HG03159 (cell line): ENCODE results near the gene GDAP2.

Experiments
- ATAC-seq: cut with Tn5 transposase; IDR thresholded peaks from one replicate; pipeline ENCODE4 v1.9.1; 2021; ENCODE audit warnings: mild to moderate bottlenecking, moderate library complexity; ENCODE audit not compliant: unreplicated experiment

The GDAP2 gene

GRCh38 chr1:117843791-117844190, 85.6 kb downstream of the GDAP2 start:
- ATAC-seq: no peak

- no peak for ATAC-seq
Measured at GRCh38 chr1:117842408-117843170, 86.8 kb downstream of the GDAP2 start.

GRCh38 chr1:117841117-117841650, 88.2 kb downstream of the GDAP2 start:
- no peak for ATAC-seq

- no peak for ATAC-seq
Measured at GRCh38 chr1:117838911-117839310, 90.5 kb downstream of the GDAP2 start.

GRCh38 chr1:117836069-117836468, 93.4 kb downstream of the GDAP2 start:
- ATAC-seq: no peak

GRCh38 chr1:117834416-117834815, 95.0 kb downstream of the GDAP2 start:
- no peak for ATAC-seq

- ATAC-seq: no peak
Measured at GRCh38 chr1:117832453-117832852, 97.0 kb downstream of the GDAP2 start.

GRCh38 chr1:117830222-117830621, 99.2 kb downstream of the GDAP2 start:
- ATAC-seq: no peak

- ATAC-seq: no peak
Measured at GRCh38 chr1:117828201-117828600, 101.2 kb downstream of the GDAP2 start.

GRCh38 chr1:117826540-117827078, 102.8 kb downstream of the GDAP2 start:
- no peak for ATAC-seq

GRCh38 chr1:117826119-117826518, 103.3 kb downstream of the GDAP2 start:
- no peak for ATAC-seq

- no peak for ATAC-seq
Measured at GRCh38 chr1:117825414-117825813, 104.0 kb downstream of the GDAP2 start.

GRCh38 chr1:117824616-117825015, 104.8 kb downstream of the GDAP2 start:
- no peak for ATAC-seq

- ATAC-seq: no peak
Measured at GRCh38 chr1:117821774-117822482, 107.5 kb downstream of the GDAP2 start.

- no peak for ATAC-seq
Measured at GRCh38 chr1:117821382-117821755, 108.1 kb downstream of the GDAP2 start.

GRCh38 chr1:117820694-117821381, 108.6 kb downstream of the GDAP2 start:
- no peak for ATAC-seq

- ATAC-seq: no peak
Measured at GRCh38 chr1:117820096-117820495, 109.3 kb downstream of the GDAP2 start.

- no peak for ATAC-seq
Measured at GRCh38 chr1:117819301-117819700, 110.1 kb downstream of the GDAP2 start.

GRCh38 chr1:117818456-117818855, 111.0 kb downstream of the GDAP2 start:
- ATAC-seq: no peak

GRCh38 chr1:117817629-117818028, 111.8 kb downstream of the GDAP2 start:
- ATAC-seq: no peak

GRCh38 chr1:117815926-117816325, 113.5 kb downstream of the GDAP2 start:
- no peak for ATAC-seq
